ENCODE data around the gene ERC2.

The ERC2 gene

DNA sequence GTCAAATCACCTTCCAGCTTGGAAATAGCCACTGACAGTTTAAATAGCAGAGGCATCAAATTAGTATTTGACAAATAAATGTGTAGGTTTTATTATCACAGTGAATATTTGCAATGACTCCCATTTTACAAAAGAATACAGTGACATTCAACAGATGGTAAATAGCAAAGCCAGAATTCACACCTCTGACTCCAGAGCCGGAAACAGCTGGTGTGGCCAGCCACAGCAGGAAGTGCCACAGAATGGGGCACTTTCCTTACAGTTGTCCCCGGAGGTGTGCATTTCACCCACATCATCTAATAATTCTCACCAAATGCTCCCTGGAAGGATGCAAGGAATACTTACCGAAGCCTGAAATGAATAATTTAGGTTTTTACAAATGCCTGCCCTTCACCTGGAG lies 685.5 kb downstream of the ERC2 start:
- Mint-ChIP-seq H3K36me3 (ENCODE audit: insufficient read depth) (no peaks in the 10 kb centered on the region), H3K4me3 (no peak overlapping the region), H3K9me3 (peaks cover 2 to 8% of the 10 kb centered on the region in 2 donors), H3K27ac (no peak overlapping the region), H3K4me1 (ENCODE audit: low read depth in 2 of 2) (no peaks in the 10 kb centered on the region), H3K27me3 (no peaks in the 10 kb centered on the region)
- DNase-seq (no peak), ATAC-seq (replicated peaks) (no peak)

- Mint-ChIP-seq H3K4me1 (ENCODE audit: low read depth in 2 of 2) (no peaks in the 10 kb centered on the region), H3K27ac (no peak overlapping the region), H3K4me3 (no peak overlapping the region), H3K9me3 (peaks cover 2 to 8% of the 10 kb centered on the region in 2 donors), H3K27me3 (no peaks in the 10 kb centered on the region), H3K36me3 (ENCODE audit: insufficient read depth) (no peaks in the 10 kb centered on the region)
- no peak for DNase-seq
- no peak for ATAC-seq (replicated peaks)
Measured at GRCh38 chr3:55782351-55782750, 685.9 kb downstream of the ERC2 start.

- no peaks in the 10 kb centered on the region for H3K27me3 Mint-ChIP-seq
- H3K4me1 Mint-ChIP-seq (ENCODE audit: low read depth in 2 of 2) = no peaks in the 10 kb centered on the region
- no peak overlapping the region for H3K4me3 Mint-ChIP-seq
- H3K27ac Mint-ChIP-seq = no peak overlapping the region
- no peaks in the 10 kb centered on the region for H3K36me3 Mint-ChIP-seq (ENCODE audit: insufficient read depth)
- ATAC-seq (replicated peaks) = no peak
- H3K9me3 Mint-ChIP-seq = peaks cover 2 to 8% of the 10 kb centered on the region in 2 donors
- DNase-seq = no peak
Measured at GRCh38 chr3:55780913-55781312, 687.4 kb downstream of the ERC2 start.

DNA sequence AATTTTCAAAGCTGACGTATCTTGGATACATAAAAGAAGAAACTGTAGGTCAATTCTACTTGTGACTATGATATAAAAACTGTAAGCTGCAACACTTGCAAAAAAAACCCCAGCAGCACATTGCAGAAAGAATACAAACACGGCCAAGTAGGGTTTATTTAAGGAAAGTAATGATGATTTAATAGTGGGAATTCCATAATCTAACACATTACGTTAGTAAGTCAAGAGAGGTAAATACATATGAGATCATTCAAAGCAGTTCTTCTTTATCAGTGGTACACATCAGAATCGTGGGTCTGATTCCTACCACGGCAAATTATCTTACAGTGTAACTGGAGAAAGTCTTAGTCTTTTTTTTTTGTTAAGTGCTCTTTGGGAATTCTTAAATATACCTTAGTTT lies 688.7 kb downstream of the ERC2 start:
- Mint-ChIP-seq H3K4me3 (no peak overlapping the region), H3K27ac (no peak overlapping the region), H3K9me3 (peaks cover 2 to 8% of the 10 kb centered on the region in 2 donors), H3K4me1 (ENCODE audit: low read depth in 2 of 2) (no peaks in the 10 kb centered on the region), H3K36me3 (ENCODE audit: insufficient read depth) (no peaks in the 10 kb centered on the region), H3K27me3 (no peaks in the 10 kb centered on the region)
- DNase-seq (no peak), ATAC-seq (replicated peaks) (no peak)

GRCh38 chr3:55775366-55776154 lies 692.7 kb downstream of the ERC2 start:
- no peak overlapping the region for H3K4me3 Mint-ChIP-seq
- ATAC-seq (replicated peaks) (no peak), DNase-seq (no peak)
- H3K9me3 Mint-ChIP-seq = peaks cover 4 to 18% of the 10 kb centered on the region in 2 donors
- H3K27me3 Mint-ChIP-seq = no peaks in the 10 kb centered on the region
- no peaks in the 10 kb centered on the region for H3K4me1 Mint-ChIP-seq (ENCODE audit: low read depth in 2 of 2)
- H3K36me3 Mint-ChIP-seq (ENCODE audit: insufficient read depth) = no peaks in the 10 kb centered on the region
- no peak overlapping the region for H3K27ac Mint-ChIP-seq

DNA sequence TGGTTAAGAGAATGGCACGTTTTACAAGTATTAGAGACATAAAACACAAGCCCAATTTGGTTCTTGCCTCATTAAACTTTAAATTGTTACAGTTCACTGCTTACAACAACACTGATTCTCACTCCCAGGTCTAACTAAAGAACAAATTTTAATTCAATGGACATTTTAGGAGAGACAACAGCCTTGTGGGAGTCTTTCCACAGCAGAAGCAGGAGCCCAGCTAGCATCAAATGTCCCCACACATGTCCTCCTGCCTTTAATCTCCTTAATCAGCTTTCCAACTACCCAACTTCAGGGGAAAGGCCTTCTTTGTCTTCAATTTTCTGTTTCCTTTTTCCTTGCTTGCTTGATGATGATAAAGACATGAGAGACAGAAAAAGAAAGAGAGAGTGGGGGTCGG lies 693.4 kb downstream of the ERC2 start:
- Mint-ChIP-seq H3K27ac (no peak overlapping the region), H3K27me3 (no peaks in the 10 kb centered on the region), H3K4me3 (no peak overlapping the region), H3K4me1 (ENCODE audit: low read depth in 2 of 2) (no peaks in the 10 kb centered on the region), H3K36me3 (ENCODE audit: insufficient read depth) (no peaks in the 10 kb centered on the region), H3K9me3 (peaks cover 4 to 18% of the 10 kb centered on the region in 2 donors)
- DNase-seq = no peak
- ATAC-seq (replicated peaks) = no peak

GRCh38 chr3:55771503-55771902 lies 696.8 kb downstream of the ERC2 start:
- H3K9me3 Mint-ChIP-seq = peaks cover 2 to 10% of the 10 kb centered on the region in 2 donors
- no peak for DNase-seq
- no peak for ATAC-seq (replicated peaks)
- H3K4me1 Mint-ChIP-seq (ENCODE audit: low read depth in 2 of 2) = no peaks in the 10 kb centered on the region
- no peak overlapping the region for H3K4me3 Mint-ChIP-seq
- no peak overlapping the region for H3K27ac Mint-ChIP-seq
- H3K27me3 Mint-ChIP-seq = no peaks in the 10 kb centered on the region
- no peaks in the 10 kb centered on the region for H3K36me3 Mint-ChIP-seq (ENCODE audit: insufficient read depth)

- no peaks in the 10 kb centered on the region for H3K36me3 Mint-ChIP-seq (ENCODE audit: insufficient read depth)
- no peak for ATAC-seq (replicated peaks)
Measured at GRCh38 chr3:55770077-55770476, 698.2 kb downstream of the ERC2 start.

GRCh38 chr3:55766753-55767152 lies 701.5 kb downstream of the ERC2 start:
- ATAC-seq (replicated peaks) (no peak), DNase-seq (no peak)
- H3K9me3 Mint-ChIP-seq = peaks cover 0 to 9% of the 10 kb centered on the region in 2 donors
- no peak overlapping the region for H3K4me3 Mint-ChIP-seq
- no peaks in the 10 kb centered on the region for H3K4me1 Mint-ChIP-seq (ENCODE audit: low read depth in 2 of 2)
- no peaks in the 10 kb centered on the region for H3K36me3 Mint-ChIP-seq (ENCODE audit: insufficient read depth)
- H3K27ac Mint-ChIP-seq = no peak overlapping the region
- no peaks in the 10 kb centered on the region for H3K27me3 Mint-ChIP-seq

More at GRCh38 chr3:55770077-55770476, 698.2 kb downstream of the ERC2 start:
- H3K27ac Mint-ChIP-seq = no peak overlapping the region
- H3K4me1 Mint-ChIP-seq (ENCODE audit: low read depth in 2 of 2) = no peaks in the 10 kb centered on the region
- H3K27me3 Mint-ChIP-seq = no peaks in the 10 kb centered on the region
- H3K9me3 Mint-ChIP-seq = peaks cover 3 to 10% of the 10 kb centered on the region in 2 donors
- no peak overlapping the region for H3K4me3 Mint-ChIP-seq
- no peak for DNase-seq

DNA sequence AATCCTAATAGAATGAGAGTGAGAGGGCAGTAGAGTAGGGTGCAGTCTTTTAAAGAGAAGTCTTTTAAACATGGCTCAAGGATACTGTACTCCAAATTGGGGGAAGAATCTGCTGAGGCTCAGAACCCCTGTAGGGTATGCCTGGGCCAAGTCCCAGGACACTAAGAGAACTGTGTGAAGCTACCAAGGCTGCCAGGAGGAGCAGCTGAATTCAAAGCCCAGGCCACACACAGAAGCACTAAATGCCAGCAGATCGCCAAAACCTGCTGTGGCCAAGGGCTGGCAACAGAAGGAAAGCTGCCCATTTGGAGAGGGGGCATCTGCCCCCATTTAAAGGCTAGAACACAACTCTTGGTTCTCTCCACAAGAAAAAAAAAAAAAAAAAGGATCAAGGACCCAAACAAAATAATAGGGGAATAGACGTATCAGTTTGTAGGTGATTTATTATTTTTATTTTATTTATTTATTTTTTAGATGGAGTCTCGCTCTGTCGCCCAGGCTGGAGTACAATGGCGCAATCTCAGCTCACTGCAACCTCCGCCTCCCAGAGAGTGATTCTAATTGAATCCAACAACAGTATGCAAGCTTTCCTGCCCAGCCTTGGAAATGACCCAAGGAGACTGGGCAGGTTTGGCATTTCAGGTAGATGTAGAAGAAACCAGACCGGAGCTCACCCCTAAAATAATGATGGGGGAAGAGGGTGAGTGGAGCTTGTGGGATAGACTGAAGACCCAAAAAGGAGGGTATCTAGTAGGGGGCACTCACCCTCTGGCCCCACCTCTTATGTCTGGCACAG lies 702.2 kb downstream of the ERC2 start:
- DNase-seq (no peak), ATAC-seq (replicated peaks) (no peak)
- no peaks in the 10 kb centered on the region for H3K4me1 Mint-ChIP-seq (ENCODE audit: low read depth in 2 of 2)
- no peaks in the 10 kb centered on the region for H3K27me3 Mint-ChIP-seq
- no peak overlapping the region for H3K4me3 Mint-ChIP-seq
- H3K27ac Mint-ChIP-seq = no peak overlapping the region
- H3K9me3 Mint-ChIP-seq = peaks cover 0 to 9% of the 10 kb centered on the region in 2 donors
- H3K36me3 Mint-ChIP-seq (ENCODE audit: insufficient read depth) = no peaks in the 10 kb centered on the region

DNA sequence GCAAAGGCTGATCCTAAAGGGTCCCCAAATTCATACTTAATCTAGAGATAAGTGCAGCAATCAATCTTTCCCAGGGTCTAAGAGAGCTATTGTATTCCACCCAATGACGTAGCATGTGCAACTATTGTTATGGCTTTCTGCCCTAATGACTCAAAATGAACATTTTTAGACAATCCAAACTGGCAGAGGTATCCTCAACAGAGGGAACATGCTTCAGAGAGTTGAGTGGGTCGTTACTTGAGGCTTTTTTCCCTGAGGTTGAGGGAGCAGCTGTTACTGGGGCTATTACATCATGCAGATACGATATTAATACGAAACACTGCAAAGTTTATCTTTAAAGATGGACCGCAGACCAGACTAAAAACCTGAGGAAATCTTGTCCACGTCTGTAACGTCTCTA lies 702.9 kb downstream of the ERC2 start:
- ATAC-seq (replicated peaks) = no peak
- Mint-ChIP-seq H3K9me3 (peaks cover 0 to 9% of the 10 kb centered on the region in 2 donors), H3K36me3 (ENCODE audit: insufficient read depth) (no peaks in the 10 kb centered on the region), H3K27me3 (no peaks in the 10 kb centered on the region), H3K27ac (no peak overlapping the region), H3K4me3 (no peak overlapping the region), H3K4me1 (ENCODE audit: low read depth in 2 of 2) (no peaks in the 10 kb centered on the region)
- DNase-seq = no peak

- Mint-ChIP-seq H3K27me3 (no peaks in the 10 kb centered on the region), H3K4me1 (ENCODE audit: low read depth in 2 of 2) (no peaks in the 10 kb centered on the region), H3K4me3 (no peak overlapping the region), H3K36me3 (ENCODE audit: insufficient read depth) (no peaks in the 10 kb centered on the region), H3K27ac (no peak overlapping the region), H3K9me3 (peaks cover 0 to 8% of the 10 kb centered on the region in 2 donors)
- DNase-seq (no peak), ATAC-seq (replicated peaks) (no peak)
Measured at GRCh38 chr3:55756976-55757375, 711.3 kb downstream of the ERC2 start.

GRCh38 chr3:55755516-55756205 lies 712.6 kb downstream of the ERC2 start:
- no peaks in the 10 kb centered on the region for H3K4me1 Mint-ChIP-seq (ENCODE audit: low read depth in 2 of 2)
- no peak for ATAC-seq (replicated peaks)
- DNase-seq = no peak
- H3K27ac Mint-ChIP-seq = no peak overlapping the region
- no peaks in the 10 kb centered on the region for H3K27me3 Mint-ChIP-seq
- H3K9me3 Mint-ChIP-seq = peaks cover 0 to 6% of the 10 kb centered on the region in 2 donors
- H3K36me3 Mint-ChIP-seq (ENCODE audit: insufficient read depth) = no peaks in the 10 kb centered on the region
- no peak overlapping the region for H3K4me3 Mint-ChIP-seq
